ENCODE data around the gene GCHFR.

The GCHFR gene

GRCh38 chr15:40776537-40777141 is 12.8 kb downstream of the GCHFR start:
- DNase-seq, result no peak

DNA sequence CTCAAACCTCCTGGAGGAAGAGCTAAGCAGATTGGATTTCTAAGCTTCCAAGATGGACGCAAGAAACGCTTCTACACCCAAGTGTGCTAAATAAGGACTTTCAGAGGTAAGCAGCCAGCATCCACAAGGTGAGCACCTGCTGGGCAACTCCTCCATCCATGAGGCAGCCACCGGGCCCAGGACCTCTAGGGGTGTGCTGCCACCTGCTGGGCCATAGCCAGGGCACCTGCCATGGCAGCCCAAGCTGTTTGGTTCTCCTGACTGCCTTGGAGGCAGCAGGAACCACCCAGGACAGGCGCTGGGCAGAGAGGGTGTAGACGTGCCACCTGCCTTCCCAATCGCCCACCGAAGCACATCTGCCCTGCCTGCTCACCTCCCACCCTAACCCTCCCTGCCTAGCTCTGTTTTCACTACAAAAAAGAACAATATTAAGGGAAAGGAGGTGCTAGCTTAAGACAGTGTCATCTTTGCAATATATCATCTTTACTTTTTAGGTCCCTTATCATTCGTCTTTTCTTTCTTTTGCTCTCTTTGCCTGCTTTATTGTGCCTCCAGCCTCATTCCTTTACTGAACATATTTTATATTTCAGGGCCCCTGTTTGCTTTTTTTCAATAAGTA is 18.9 kb downstream of the GCHFR start:
- DNase-seq, result no peak

GRCh38 chr15:40785164-40785563 is 21.3 kb downstream of the GCHFR start:
- DNase-seq, result no peak

DNA sequence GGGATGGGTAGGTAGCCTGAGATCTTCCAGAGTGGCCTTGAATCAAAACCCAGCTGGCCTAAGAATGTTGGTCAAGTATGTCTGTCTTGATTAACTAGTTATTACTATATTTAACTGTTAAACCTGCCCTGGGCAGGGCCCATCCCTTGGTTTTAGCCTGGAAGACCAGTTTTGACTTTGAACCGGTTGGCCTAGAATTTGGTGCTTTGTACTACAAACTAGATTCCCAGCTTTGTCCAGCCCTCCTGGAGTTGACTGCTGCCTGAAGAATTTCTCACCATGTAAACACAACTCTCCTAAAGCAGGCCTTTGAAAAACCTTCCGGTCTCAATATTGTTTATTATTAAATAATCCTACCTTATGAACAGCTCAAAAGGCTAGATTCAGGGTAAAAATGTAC is 21.9 kb downstream of the GCHFR start:
- DNase-seq, result no peak

- DNase-seq, result peak; percentile 76
Observed at GRCh38 chr15:40787344-40787841, 23.5 kb downstream of the GCHFR start.

DNA sequence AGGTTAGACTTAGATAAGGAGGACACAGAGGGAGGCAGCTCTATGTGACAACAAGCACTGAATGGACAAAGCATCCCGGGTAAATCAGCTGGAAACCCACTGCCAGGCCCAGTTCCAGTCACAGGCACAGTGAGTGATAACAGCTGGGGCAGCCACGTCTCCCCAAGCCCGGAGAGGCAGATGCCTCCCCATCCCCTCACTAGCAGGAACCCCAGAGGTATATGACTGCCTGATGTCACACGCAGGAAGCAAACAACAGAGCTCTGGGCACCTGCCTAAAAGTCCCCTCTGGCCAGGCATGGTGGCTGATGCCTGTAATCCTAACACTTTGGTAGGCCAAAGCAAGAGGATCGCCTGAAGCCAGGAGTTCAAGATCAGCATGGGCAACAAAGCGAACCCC is 24.1 kb downstream of the GCHFR start:
- DNase-seq, result no peak

GRCh38 chr15:40789119-40789518 is 25.3 kb downstream of the GCHFR start:
- DNase-seq, result no peak

DNA sequence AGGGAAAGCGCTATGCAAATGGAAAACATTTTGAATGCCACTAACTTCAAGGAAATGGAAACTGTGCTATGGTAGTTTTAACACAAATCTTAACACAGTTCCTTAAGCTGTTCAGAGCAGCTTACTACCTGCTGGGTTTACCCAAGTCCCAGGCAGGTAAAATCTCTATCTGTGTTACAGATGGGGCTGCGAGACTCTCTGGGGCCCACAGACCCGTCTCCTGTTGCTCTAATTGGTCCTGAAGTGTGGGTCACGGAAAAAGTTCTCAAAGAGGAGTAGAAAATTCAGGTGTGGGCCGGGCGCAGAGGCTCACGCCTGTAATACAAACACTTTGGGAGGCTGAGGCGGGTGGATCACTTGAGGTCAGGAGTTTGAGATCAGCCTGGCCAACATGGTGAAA is 26.1 kb downstream of the GCHFR start:
- no peak for DNase-seq

- DNase-seq, result no peak
Observed at GRCh38 chr15:40790718-40791117, 26.9 kb downstream of the GCHFR start.

- no peak for DNase-seq
Observed at GRCh38 chr15:40792394-40792793, 28.5 kb downstream of the GCHFR start.

- DNase-seq, result no peak
Observed at GRCh38 chr15:40793216-40793989, 29.5 kb downstream of the GCHFR start.

DNA sequence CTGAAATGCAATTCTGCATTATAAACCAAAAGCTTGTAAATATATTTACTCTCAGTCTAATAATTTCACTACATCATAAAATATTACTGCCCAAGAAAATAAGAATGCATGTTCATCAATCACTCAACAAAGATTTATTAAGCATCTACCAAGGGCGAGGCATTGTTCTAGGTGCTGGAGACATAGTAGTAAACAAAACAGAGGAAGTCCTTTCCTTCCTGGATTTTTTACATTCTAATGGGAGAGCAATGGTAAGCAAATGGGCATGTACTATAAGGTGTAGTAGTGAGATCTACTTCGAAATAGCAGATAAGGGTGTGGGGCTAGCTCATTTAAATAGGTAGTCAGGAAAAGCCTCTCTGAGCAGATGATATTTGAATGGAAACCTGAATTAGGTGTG is 32.2 kb downstream of the GCHFR start:
- no peak for DNase-seq

DNA sequence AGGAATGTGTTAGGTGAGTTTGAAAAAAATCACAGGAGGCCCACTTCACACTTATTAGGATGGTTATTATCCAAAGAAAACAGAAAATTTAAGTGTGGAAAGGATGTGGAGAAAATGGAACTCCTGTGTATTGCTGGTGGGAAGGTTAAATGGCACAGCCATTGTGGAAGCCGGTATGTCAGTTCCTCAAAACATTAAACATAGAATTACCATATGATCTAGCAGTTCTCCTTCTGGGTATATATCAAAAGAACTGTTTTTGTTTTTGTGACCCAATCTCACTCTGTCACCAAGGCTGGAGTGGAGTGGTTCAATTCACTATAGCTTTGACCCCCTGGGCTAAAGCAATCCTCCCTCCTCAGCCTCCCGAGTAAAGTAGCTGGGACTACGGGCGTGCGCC is 32.6 kb downstream of the GCHFR start:
- DNase-seq, result no peak

GRCh38 chr15:40799523-40799922 is 35.7 kb downstream of the GCHFR start:
- DNase-seq, result no peak

DNA sequence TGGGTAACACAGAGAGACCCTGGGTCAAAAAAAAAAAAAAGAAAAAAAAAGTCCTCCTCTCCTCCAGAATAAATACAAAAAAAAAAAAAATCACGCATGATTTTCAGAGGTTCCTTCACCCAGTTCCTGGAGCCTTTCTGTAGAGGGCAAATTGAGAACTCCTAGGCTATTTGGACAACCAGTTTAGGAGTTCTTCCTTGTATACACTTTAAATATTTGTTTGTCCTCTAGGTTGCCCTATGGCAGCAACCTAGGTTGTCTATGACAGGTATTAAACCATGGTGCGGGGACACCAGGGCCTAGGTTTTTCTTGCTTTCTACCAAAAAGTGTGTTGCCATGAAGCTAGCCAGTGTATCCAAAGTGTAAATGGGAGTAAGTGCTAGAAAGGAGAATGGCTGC is 39.2 kb downstream of the GCHFR start:
- no peak for DNase-seq

DNA sequence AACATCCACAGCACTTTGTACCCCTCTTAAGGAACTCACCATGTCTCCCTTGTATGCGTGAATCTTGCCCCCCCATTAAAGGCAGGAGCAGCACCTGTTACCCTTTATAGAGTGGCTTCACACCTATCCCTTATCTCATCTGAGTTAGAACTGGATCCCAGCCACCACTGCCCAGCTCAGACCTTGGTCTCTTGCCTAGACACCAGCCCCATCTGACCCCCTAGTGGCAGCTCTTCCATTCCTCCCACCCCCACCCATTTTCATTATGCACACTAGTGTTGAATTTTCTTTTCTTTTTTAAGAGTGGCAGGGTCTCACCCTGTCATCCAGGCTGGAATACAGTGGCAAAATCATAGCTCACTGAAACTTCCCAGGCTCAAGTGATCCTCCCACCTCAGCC is 39.8 kb downstream of the GCHFR start:
- DNase-seq, result no peak

GRCh38 chr15:40806672-40807027 is 42.8 kb downstream of the GCHFR start:
- no peak for DNase-seq

DNA sequence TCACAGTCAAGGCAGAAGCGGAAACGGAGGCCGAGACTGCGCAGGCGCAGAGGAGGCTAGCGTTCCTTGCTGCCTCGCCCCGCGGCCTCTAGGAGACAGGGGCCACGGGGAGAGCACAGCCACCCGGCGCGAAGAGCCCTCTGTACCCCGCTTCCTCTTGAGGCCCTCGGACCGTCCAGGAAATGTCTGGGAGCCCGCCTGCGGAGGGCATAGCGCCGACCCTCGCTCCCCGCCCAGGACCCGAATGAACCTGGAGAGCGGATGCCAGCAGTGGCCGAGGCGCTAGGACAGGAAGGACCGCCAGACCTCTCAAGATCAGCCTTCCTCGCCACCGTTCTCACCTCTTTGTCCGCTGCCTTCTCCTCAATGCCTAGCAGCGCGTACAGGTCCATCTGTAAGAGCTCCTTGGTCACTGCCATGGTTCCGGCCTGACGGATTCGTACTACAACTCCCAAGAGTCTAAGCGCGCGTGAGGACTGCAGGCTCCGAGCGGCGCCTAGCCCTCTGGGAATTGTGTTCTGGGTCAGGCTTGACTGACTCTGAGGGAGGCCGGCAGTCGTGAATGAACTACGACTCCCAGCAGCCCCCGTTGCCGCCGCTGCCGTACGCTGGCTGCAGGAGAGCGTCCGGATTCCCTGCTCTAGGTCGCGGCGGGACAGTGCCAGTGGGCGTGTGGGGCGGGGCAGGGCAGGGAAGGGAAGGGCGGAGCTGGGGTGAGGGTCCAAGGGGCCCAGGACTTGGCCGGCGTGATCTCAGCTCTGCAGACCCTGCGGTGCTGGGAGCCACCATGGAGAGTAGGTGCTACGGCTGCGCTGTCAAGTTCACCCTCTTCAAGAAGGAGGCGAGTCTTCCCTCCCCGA is 43.4 kb downstream of the GCHFR start, which contains the start of the genes DNAJC17 and ZFYVE19:
DNAJC17 (minus strand) TSS at position 446 of the 860 bp plus-strand sequence; CDS start at position 419, 27 bp downstream.
ZFYVE19 (plus strand) TSS at position 62 of the 860 bp plus-strand sequence; CDS start at position 563, 501 bp downstream.
- peak; percentile 42 for DNase-seq

DNA sequence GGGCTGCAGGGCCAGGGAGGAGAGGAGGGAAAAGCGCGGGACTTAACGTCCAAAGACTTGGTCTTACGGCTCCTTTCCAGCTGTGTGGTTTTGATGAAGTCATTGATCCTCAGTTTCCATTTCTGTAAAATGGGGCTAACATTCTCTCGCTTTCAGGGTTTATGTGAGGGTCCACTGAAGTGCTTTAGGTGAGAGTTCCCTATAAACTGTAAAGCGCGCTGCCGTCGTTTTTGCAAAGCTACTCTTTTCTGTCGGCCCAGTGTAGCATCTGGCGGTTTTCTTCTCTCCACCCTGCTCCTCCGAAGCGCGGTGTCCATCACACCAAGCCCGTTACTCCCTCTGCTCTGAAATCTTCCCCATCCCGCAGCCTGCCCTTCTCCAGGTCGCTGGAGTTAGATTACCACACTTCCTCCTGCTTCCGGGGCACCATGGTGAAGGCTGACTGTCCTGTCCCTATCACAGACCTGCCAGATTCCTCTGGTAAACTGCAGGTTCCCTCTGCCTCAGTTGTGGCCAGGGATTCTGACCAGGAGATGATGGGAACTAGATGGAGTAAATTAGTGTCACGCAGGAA is 44.1 kb downstream of the GCHFR start:
- no peak for DNase-seq

GRCh38 chr15:40808861-40809450 is 45.1 kb downstream of the GCHFR start:
- DNase-seq, result no peak

GRCh38 chr15:40812721-40813425 is 49.0 kb downstream of the GCHFR start:
- no peak for DNase-seq

All from NCI-H1417 treated with DMSO at 0.1 percent for 48 hours (cell line).